ENCODE measurements around the gene MAZ. TPM values are rescaled to one million over a fixed set of nuclear protein-coding genes. Genes with fewer than 3 reads are reported as not detected.
"Not testable (repeated sequence)": the region's sequence is repeated elsewhere in the genome, so short reads cannot be mapped to it uniquely, and the experiment has no call there.

Gene MAZ
- total and polyA plus RNA-seq, 2 experiments from 2014 or later, result 132 to 190 TPM

DNA sequence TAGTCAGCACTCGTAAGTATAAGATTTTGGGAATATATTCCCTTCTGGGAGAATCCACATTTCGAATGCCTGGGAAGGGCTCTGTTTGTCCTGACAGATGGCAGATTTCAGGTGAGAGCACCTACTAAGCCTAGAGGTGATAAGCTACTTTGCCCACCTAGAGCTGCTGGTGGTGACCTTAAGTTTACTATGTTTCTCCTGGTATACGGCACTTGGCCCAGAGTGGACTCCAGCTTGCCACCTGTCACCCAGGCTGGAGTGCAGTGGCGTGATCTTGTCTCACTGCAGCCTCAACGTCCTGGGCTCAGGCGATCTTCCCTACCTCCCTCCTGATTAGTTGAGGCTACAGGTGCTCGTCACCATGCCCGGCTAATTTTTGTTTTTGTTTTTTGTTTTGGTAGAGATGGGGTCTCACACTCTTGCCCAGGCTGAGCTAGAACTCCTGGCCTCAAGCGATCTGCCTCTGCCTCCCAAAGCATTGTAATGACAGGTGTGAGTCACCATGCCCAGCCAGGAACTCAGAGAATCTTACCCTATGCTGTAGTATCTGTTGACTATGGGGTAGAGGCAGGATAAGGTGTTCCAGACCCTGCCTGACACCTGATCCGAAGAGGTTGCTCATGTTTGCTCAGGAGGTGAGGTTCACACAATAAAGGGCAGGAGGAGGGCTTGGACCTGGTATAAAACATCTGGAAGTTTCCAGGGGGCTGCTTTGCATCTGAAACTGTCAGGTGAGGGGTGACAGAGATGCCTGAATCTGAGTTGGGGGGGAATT lies 28.6 kb upstream of the MAZ start, which contains the start of gene ZG16:
Gene ZG16, plus strand, starts transcription at position 681 of the 775 bp plus-strand sequence. CDS start 1,011 bp downstream, outside the sequence.
- no peaks in the 10 kb centered on the region for H4K20me1 ChIP-seq (ENCODE audit: insufficient read depth, poor library complexity, severe bottlenecking)
- H3K9me3 ChIP-seq (ENCODE audit: low read depth), result no peaks in the 10 kb centered on the region
- no peak within 1 kb of the TSS for H3K4me3 ChIP-seq
- no peak within 1 kb of the TSS for H3K4me2 ChIP-seq
- H2AFZ ChIP-seq, result no peak within 1 kb of the TSS
- no peak within 1 kb of the TSS for H3K27ac ChIP-seq
- no peaks in the 10 kb centered on the region for H3K9me2 ChIP-seq (replicated peaks; ENCODE audit: insufficient read depth)
- no peaks in the 10 kb centered on the region for H3K4me1 ChIP-seq (ENCODE audit: insufficient read depth)
- 79% methylated on average over 10 of the region's 10 CpGs for WGBS (ENCODE audit: low lambda C conversion rate, missing lambda C conversion rate)
- TF ChIP-seq EZH2phosphoT487 (IDR thresholded peaks at IDR 0.05; ENCODE audit: low read depth, severe bottlenecking, unreplicated experiment), result no peak
- no peak for TF ChIP-seq EZH2 (IDR thresholded peaks at IDR 0.05; ENCODE audit: borderline replicate concordance)
- TF ChIP-seq, protein P1, sequence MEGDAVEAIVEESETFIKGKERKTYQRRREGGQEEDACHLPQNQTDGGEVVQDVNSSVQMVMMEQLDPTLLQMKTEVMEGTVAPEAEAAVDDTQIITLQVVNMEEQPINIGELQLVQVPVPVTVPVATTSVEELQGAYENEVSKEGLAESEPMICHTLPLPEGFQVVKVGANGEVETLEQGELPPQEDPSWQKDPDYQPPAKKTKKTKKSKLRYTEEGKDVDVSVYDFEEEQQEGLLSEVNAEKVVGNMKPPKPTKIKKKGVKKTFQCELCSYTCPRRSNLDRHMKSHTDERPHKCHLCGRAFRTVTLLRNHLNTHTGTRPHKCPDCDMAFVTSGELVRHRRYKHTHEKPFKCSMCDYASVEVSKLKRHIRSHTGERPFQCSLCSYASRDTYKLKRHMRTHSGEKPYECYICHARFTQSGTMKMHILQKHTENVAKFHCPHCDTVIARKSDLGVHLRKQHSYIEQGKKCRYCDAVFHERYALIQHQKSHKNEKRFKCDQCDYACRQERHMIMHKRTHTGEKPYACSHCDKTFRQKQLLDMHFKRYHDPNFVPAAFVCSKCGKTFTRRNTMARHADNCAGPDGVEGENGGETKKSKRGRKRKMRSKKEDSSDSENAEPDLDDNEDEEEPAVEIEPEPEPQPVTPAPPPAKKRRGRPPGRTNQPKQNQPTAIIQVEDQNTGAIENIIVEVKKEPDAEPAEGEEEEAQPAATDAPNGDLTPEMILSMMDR (IDR thresholded peaks at IDR 0.05; ENCODE audit: poor library complexity), result no peak
- no peaks in the 10 kb centered on the region for H3K27me3 ChIP-seq
- no peaks in the 10 kb centered on the region for H3K79me2 ChIP-seq
- DNase-seq (ENCODE audit: low spot score), result no peak
- no peaks in the 10 kb centered on the region for H3K36me3 ChIP-seq (replicated peaks; ENCODE audit: insufficient read depth, low read depth)

- Histone ChIP-seq H4K20me1 (ENCODE audit: insufficient read depth, poor library complexity, severe bottlenecking) (no peaks in the 10 kb centered on the region), H3K4me1 (ENCODE audit: insufficient read depth) (no peaks in the 10 kb centered on the region), H3K9me3 (ENCODE audit: low read depth) (no peaks in the 10 kb centered on the region), H3K9me2 (replicated peaks; ENCODE audit: insufficient read depth) (no peaks in the 10 kb centered on the region), H3K4me3 (no peak overlapping the region), H3K27me3 (no peaks in the 10 kb centered on the region), H3K27ac (no peak overlapping the region), H3K36me3 (replicated peaks; ENCODE audit: insufficient read depth, low read depth) (no peaks in the 10 kb centered on the region), H3K4me2 (no peak overlapping the region), H2AFZ (no peak overlapping the region), H3K79me2 (no peaks in the 10 kb centered on the region)
- no peak for DNase-seq (ENCODE audit: low spot score)
- 53% methylated on average over 10 of the region's 10 CpGs for WGBS (ENCODE audit: low lambda C conversion rate, missing lambda C conversion rate)
- TF ChIP-seq EZH2 (IDR thresholded peaks at IDR 0.05; ENCODE audit: borderline replicate concordance) (no peak), EZH2phosphoT487 (IDR thresholded peaks at IDR 0.05; ENCODE audit: low read depth, severe bottlenecking, unreplicated experiment) (no peak)
- TF ChIP-seq, protein P1 (IDR thresholded peaks at IDR 0.05; ENCODE audit: poor library complexity), result no peak
Measured at GRCh38 chr16:29779474-29779873, 26.9 kb upstream of the MAZ start.

DNA sequence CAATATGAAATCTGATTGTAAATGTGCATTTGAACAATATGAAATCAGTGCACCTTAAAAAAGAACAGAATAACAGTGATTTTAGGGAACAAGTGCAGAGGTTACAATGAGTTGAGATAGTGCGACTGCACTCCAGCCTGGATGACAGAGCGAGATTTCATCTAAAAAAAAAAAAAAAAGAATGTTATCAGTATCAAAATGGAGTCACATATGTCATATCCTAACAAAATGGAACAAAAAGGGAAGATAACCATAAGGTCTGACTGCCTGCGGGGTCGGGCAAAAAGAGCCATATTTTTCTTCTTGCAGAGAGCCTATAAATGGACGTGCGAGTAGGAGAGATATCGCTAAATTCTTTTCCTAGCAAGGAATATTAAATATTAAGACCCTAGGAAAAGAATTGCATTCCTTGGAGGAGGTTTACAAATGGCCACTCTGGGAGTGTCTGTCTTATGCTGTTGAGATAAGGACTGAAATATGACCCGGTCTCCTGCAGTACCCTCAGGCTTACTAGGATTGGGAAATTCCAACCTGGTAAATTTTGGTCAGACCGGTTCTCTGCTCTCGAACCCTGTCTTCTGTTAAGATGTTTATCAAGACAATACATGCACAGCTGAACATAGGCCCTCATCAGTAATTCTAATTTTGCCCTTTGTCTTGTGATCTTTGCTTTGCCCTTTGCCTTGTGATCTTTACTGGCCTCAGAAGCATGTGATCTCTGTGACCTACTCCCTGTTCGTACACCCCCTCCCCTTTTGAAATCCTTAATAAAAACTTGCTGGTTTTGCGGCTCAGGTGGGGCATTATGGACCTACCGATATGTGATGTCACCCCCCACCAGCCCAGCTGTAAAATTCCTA lies 23.0 kb upstream of the MAZ start:
- not testable (repeated sequence) for H3K27me3 ChIP-seq; H3K9me3 ChIP-seq (ENCODE audit: low read depth); H2AFZ ChIP-seq; H4K20me1 ChIP-seq (ENCODE audit: insufficient read depth, poor library complexity, severe bottlenecking); H3K4me3 ChIP-seq; H3K9me2 ChIP-seq (replicated peaks; ENCODE audit: insufficient read depth); H3K4me1 ChIP-seq (ENCODE audit: insufficient read depth); H3K79me2 ChIP-seq; H3K4me2 ChIP-seq; H3K36me3 ChIP-seq (replicated peaks; ENCODE audit: insufficient read depth, low read depth); DNase-seq (ENCODE audit: low spot score)
- peak overlapping the region; percentile 67 for H3K27ac ChIP-seq
- 59% methylated on average over 13 of the region's 13 CpGs for WGBS (ENCODE audit: low lambda C conversion rate, missing lambda C conversion rate)

- H3K4me1 ChIP-seq (ENCODE audit: insufficient read depth), result no peaks in the 10 kb centered on the region
- no peaks in the 10 kb centered on the region for H4K20me1 ChIP-seq (ENCODE audit: insufficient read depth, poor library complexity, severe bottlenecking)
- peak overlapping the region; percentile 67 for H3K27ac ChIP-seq
- no peak overlapping the region for H3K4me2 ChIP-seq
- 100% methylated on average over 2 of the region's 2 CpGs for WGBS (ENCODE audit: low lambda C conversion rate, missing lambda C conversion rate)
- no peak overlapping the region for H2AFZ ChIP-seq
- no peaks in the 10 kb centered on the region for H3K36me3 ChIP-seq (replicated peaks; ENCODE audit: insufficient read depth, low read depth)
- DNase-seq (ENCODE audit: low spot score), result no peak
- H3K9me3 ChIP-seq (ENCODE audit: low read depth), result no peaks in the 10 kb centered on the region
- TF ChIP-seq EZH2 (IDR thresholded peaks at IDR 0.05; ENCODE audit: borderline replicate concordance), result no peak
- TF ChIP-seq, protein P1 (IDR thresholded peaks at IDR 0.05; ENCODE audit: poor library complexity), result no peak
- no peak for TF ChIP-seq EZH2phosphoT487 (IDR thresholded peaks at IDR 0.05; ENCODE audit: low read depth, severe bottlenecking, unreplicated experiment)
- H3K79me2 ChIP-seq, result no peaks in the 10 kb centered on the region
- H3K9me2 ChIP-seq (replicated peaks; ENCODE audit: insufficient read depth), result no peaks in the 10 kb centered on the region
- no peaks in the 10 kb centered on the region for H3K27me3 ChIP-seq
- no peak overlapping the region for H3K4me3 ChIP-seq
Measured at GRCh38 chr16:29784157-29784556, 22.2 kb upstream of the MAZ start.

Measured in hepatocyte (in vitro differentiated cells).